ENCODE data around the gene RBM33.
"Not testable (repeated sequence)": the region's sequence is repeated elsewhere in the genome, so short reads cannot be mapped to it uniquely, and the experiment has no call there.

Gene RBM33

DNA sequence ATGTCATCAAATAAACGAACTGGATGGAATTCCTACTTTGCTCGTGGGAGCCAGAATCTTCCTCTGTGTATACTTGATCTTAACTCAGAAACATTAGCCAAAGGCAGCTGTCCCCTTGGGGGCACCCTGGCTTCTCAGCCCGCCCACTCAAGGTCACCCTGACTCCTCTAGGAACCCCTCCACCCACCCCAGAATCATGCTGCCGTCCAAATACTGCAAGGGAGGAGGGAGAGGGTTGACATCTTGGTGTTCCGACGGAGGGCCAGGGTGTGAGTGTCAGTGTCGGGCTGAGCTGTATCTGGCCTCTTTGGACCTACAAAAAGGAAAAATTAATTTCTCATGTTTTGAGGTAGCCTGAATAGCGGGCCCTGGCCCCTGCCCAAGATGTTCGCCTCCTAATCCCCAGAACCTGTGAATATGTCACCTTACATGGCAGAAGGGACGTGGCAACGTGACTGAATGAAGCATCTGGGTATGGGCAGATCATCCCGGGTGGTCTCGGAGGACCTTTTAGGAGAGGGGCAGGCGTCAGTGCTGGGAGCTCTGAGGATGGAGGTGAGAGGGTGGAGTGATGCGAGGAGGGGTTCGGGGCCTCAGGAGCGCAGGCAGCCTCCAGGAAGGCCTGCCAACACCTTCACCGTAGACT, 40.5 kb upstream of the RBM33 start:
- TF ChIP-seq ZFX (IDR thresholded peaks at IDR 0.05) = no peak
- TF ChIP-seq, protein P1, sequence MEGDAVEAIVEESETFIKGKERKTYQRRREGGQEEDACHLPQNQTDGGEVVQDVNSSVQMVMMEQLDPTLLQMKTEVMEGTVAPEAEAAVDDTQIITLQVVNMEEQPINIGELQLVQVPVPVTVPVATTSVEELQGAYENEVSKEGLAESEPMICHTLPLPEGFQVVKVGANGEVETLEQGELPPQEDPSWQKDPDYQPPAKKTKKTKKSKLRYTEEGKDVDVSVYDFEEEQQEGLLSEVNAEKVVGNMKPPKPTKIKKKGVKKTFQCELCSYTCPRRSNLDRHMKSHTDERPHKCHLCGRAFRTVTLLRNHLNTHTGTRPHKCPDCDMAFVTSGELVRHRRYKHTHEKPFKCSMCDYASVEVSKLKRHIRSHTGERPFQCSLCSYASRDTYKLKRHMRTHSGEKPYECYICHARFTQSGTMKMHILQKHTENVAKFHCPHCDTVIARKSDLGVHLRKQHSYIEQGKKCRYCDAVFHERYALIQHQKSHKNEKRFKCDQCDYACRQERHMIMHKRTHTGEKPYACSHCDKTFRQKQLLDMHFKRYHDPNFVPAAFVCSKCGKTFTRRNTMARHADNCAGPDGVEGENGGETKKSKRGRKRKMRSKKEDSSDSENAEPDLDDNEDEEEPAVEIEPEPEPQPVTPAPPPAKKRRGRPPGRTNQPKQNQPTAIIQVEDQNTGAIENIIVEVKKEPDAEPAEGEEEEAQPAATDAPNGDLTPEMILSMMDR (conservative IDR thresholded peaks at IDR 0.05) = no peak
- H3K27ac ChIP-seq = no peak overlapping the region

DNA sequence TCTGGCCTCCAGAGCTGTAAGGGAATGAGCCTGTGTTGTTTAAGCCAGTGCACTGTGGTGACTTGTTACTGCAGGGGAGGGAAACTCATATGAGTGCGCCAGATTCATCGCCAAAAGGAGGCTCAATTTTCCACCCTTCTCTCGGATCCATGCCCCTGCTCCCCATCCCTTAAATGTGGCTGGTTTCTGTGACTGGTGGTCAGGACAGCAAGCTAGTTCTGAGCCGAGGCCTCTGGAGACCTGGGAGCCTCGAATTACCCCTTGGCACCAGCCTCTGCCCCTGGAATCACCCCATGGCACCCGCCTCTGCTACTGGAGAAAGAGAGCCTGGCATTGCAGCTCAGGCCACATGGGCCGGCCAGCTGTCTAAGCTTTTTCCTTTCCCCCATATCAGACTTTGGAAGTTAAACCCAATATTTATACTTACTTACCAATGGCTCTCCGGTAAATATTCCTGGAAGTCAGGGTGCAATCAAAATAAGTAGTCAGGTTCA, 39.9 kb upstream of the RBM33 start:
- TF ChIP-seq ZFX (IDR thresholded peaks at IDR 0.05) = no peak
- TF ChIP-seq, protein P1 (conservative IDR thresholded peaks at IDR 0.05) = no peak
- H3K27ac ChIP-seq = no peak overlapping the region

DNA sequence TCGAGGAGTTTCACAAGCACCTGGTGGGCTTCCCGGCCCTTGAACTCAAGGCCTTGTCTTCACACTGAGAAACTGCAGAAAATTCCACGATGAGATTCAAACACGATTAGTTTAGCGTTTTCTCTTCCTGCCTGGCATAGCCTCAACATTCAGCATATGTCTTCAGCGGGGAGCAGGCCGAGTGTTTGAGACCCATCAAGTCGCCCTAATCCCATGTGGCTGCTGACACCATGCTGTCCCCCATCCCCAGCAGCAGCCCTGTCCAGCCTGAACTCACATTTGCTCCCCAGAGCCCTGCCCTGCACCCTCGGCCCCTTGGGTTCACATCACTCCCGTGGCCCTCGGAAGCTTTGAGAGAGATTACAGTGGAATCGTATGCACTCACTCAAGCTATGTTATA, 35.3 kb upstream of the RBM33 start:
- no peak overlapping the region; the same call in 1 of the 2 replicates for H3K27ac ChIP-seq
- TF ChIP-seq, protein P1 (conservative IDR thresholded peaks at IDR 0.05) = no peak
- no peak for TF ChIP-seq ZFX (IDR thresholded peaks at IDR 0.05)

DNA sequence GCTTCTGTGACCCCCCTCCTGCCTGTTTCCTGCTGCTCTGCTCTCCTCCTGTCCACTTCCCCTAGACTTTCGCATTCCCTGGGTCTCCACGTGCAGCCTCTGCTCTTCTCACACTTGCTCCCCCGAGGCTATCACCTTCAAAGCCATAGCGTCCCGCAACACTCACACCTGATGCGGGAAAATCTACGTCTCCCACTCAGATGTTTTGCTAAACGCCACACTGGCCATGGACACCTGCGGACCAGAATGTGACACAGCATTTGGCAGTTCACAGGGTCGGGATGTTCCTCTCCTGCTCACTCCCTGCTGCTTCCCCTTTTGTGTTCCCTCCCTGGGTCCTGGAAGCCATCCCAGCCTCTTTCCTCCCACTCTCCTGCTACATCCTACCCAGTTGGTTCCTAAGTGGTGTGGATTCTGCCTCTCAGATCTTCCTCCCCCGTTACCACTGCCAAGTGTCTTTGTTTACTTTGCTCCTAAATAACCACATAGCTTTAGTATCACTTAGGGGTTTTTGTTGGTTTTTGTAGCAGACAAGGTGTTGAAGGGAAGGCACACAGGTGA, 33.7 kb upstream of the RBM33 start:
- H3K27ac ChIP-seq = no peak overlapping the region
- no peak for TF ChIP-seq ZFX (IDR thresholded peaks at IDR 0.05)

DNA sequence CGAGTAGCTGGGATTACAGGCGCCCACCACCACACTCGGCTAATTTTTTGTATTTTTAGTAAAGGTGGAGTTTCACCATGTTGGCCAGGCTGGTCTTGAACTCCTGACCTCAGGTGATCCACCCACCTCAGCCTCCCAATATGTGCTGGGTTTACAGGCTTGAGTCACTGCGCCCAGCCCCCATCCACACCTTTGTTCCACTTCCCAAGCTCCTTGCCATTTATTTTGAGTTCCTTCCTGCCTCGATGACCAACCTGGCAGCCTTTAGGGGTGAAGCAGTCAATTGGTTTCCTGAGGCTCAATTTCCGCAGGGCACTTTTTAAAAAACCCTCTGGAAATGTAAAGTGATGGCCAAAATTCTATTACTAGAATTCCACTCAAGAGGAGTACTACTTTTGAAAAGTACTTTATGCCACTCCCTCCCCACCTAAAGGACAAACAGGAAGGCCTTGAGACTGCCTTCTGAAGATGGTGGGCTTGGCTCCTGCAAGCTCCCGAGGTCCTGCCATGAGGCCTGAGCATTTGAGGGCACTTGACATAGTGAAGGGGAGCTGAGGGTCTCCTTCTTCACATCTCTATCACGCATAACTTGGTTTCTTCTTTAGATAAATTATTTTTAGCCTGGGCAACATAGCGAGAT, 32.5 kb upstream of the RBM33 start:
- no peak for TF ChIP-seq ZFX (IDR thresholded peaks at IDR 0.05)
- TF ChIP-seq, protein P1 (conservative IDR thresholded peaks at IDR 0.05) = no peak
- H3K27ac ChIP-seq = no peak overlapping the region

DNA sequence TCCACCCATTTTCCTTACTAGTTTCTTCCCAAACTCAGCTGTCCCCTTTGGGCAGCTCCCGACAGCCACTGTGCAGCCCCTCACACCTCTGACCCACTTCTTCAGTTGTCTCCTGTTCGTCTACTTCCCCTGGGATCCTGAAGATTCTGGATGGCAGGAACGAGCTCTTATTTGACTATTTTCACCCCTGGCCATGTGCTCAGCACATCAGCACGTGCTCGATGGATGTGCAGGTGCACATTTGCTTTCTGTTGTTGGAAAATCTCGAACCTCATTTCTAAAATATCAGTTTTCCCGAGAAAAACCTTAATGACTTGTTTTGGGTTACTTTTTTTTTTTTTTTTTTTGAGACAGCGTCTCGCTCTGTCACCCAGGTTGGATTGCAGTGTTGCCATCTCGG, 31.8 kb upstream of the RBM33 start:
- H3K27ac ChIP-seq = no peak overlapping the region
- TF ChIP-seq, protein P1 (conservative IDR thresholded peaks at IDR 0.05) = no peak
- no peak for TF ChIP-seq ZFX (IDR thresholded peaks at IDR 0.05)

DNA sequence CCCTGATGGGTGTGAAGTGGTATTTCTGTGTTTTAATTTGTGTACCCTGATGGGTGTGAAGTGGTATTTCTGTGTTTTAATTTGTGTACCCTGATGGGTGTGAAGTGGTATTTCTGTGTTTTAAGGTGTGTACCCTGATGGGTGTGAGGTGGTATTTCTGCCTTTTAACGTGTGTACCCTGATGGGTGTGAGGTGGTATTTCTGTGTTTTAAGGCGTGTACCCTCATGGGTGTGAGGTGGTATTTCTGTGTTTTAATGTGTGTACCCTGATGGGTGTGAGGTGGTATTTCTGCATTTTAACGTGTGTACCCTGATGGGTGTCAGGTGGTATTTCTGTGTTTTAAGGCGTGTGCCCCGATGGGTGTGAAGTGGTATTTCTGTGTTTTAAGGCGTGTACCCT, 29.4 kb upstream of the RBM33 start:
- H3K27ac ChIP-seq = not testable (repeated sequence)

DNA sequence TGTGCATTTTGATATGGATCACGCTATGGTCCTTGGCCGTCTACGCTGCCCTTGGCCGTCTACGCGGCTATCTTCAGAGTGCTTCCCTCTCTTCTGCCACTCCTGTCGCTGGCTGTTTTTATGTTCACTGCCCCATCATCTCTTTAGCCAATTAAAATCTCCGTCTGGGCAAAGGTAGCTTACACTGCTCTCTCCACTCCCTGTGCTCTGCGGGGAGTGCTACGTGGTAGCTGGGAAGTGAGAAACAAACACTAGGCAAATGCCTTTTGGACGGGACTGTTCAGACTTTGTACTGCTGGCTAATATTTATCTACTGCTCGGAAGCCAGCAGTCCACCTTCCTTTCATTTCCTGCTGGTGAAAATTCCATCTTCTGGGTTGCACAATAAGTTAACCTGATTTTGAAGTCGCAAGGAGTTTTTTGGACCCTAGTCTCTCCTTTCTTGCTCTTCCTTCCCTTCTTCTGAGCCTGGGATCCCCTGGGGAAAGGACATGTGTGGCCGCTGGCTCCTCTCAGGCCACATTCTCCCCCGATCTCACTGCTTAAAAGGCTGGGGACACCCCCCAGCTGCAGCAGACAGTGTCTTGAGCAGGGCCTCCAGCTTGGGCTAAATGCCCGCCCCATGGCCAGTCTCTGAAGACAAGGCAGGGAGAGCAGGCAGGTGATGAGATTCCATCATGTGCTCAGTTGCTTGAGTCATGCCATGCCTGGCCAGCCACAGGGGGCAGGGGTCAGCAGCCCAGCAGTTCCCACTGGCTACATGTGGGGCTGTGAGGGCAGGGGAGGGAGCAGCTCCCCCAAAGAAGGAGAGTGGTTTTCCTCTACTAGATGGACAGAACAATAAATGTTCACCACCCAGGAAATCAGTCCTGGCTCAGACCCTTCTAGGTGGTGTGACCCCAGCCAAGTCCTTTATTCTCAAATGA, 25.5 kb upstream of the RBM33 start:
- no peak for TF ChIP-seq ZFX (IDR thresholded peaks at IDR 0.05)
- TF ChIP-seq, protein P1 (conservative IDR thresholded peaks at IDR 0.05) = no peak
- no peak overlapping the region for H3K27ac ChIP-seq

Measured in C4-2B (cell line).